ENCODE measurements around the gene TMEM220. TPM values are rescaled to one million over a fixed set of nuclear protein-coding genes. Genes with fewer than 3 reads are reported as not detected.

The TMEM220 gene
- total and polyA plus RNA-seq, 9 of the 15 experiments (the other 6 are each of a cell fraction or from before 2014, with no cell fraction given), result not detected

DNA sequence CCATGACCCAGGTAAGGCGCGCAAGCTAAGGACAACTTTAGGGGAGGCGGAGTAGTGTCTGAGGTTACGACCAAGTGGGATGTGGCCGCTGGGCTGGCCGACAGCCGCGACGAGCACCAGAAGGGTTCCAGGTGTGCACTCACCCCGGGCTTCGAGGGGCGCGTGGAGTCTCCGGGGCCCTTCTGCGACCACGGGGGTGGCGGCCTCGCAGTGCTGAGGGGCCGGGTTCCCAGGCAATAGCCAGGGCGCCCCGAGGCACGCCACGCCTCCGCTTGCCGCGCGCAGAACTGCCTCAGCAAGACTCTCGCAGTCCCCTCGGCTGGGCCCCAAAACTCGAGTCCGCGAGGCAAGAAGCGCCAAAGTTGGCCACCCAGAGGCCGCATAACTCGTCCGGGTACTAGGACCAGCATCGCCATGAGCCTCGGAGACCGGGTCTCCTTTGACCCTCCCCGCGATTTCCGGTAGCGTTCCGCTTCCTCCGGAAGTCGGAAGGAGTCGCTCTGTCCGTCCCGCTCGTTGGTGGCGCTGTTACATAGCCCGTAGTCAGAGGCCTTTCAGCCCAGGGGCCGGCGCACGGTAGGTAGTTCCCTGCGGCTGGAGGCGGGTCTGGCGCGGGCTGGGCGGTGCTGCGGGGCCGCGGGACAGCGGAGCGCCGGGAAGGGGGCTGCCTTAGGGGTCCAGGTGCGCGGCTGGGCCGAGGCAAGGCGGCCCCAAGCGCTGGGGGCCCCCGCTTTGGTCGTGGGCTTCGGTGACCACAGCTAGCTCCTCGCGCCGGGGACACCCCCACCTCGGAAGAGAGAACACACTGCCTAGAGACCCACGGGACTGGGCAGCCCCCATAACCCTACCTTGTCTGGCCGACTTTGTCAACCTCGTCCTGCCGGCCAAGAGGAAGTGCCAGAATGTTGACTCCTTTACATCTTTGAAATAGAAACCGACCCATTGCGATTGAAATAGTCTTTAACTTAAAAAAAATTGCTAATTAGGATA is 32.4 kb downstream of the TMEM220 start, which contains the start of the genes ADPRM and SCO1 (continued):
- TF ChIP-seq NKRF (IDR thresholded peaks at IDR 0.05; ENCODE audit: borderline replicate concordance) (peak; percentile 75; the same call in 1 of the 2 replicates), TAF9B (IDR thresholded peaks at IDR 0.05; ENCODE audit: partially characterized antibody) (peak; percentile 64), MECOM (CRISPR knock-in tag; IDR thresholded peaks at IDR 0.05) (no peak), CXXC5 (CRISPR knock-in tag; IDR thresholded peaks at IDR 0.05) (peak; percentile 72), ZNF212 (CRISPR knock-in tag; IDR thresholded peaks at IDR 0.05) (no peak), ZNF668 (CRISPR knock-in tag; IDR thresholded peaks at IDR 0.05) (no peak), ETS2 (tag; IDR thresholded peaks at IDR 0.05; ENCODE audit: borderline replicate concordance, poor library complexity, severe bottlenecking) (no peak), NONO (IDR thresholded peaks at IDR 0.05; ENCODE audit: low read depth in 2 of 2, low read length in 1 of 2) (peak; percentile 49 to 71; a peak in 2 of 4 replicates), ZBTB43 (CRISPR knock-in tag; IDR thresholded peaks at IDR 0.05) (no peak), CBX5 (IDR thresholded peaks at IDR 0.05; ENCODE audit: borderline replicate concordance, low read depth) (no peak), PTBP1 (IDR thresholded peaks at IDR 0.05; ENCODE audit: low read depth, low read length) (no peak), BCL6 (CRISPR knock-in tag; IDR thresholded peaks at IDR 0.05) (no peak), ZNF583 (CRISPR knock-in tag; IDR thresholded peaks at IDR 0.05) (no peak), ZC3H11A (IDR thresholded peaks at IDR 0.05; ENCODE audit: low read depth, low read length) (no peak), FOXM1 (IDR thresholded peaks at IDR 0.05; ENCODE audit: low read depth) (no peak), FOXM1 (CRISPR knock-in tag; IDR thresholded peaks at IDR 0.05; ENCODE audit: low read depth) (no peak), HNRNPL (IDR thresholded peaks at IDR 0.05; ENCODE audit: low read depth, low read length) (no peak)
- TF ChIP-seq, protein P1, sequence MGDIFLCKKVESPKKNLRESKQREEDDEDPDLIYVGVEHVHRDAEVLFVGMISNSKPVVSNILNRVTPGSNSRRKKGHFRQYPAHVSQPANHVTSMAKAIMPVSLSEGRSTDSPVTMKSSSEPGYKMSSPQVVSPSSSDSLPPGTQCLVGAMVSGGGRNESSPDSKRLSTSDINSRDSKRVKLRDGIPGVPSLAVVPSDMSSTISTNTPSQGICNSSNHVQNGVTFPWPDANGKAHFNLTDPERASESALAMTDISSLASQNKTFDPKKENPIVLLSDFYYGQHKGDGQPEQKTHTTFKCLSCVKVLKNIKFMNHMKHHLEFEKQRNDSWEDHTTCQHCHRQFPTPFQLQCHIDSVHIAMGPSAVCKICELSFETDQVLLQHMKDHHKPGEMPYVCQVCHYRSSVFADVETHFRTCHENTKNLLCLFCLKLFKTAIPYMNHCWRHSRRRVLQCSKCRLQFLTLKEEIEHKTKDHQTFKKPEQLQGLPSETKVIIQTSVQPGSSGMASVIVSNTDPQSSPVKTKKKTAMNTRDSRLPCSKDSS (IDR thresholded peaks at IDR 0.05; ENCODE audit: low read depth, partially characterized antibody), result no peak
- TF ChIP-seq, protein P2, sequence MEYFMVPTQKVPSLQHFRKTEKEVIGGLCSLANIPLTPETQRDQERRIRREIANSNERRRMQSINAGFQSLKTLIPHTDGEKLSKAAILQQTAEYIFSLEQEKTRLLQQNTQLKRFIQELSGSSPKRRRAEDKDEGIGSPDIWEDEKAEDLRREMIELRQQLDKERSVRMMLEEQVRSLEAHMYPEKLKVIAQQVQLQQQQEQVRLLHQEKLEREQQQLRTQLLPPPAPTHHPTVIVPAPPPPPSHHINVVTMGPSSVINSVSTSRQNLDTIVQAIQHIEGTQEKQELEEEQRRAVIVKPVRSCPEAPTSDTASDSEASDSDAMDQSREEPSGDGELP (CRISPR knock-in tag; IDR thresholded peaks at IDR 0.05; ENCODE audit: borderline replicate concordance), result peak; percentile 22; the same call in 1 of the 2 replicates

Measured in K562 (cell line).